HEK293 (cell line): ENCODE results near the gene MRPS18B.
A peak's percentile ranks its signal among the peaks of the same experiment; 100 is the strongest.

Source experiments
- BCL11B ChIP-seq: fragments of 450-650 bp; formaldehyde crosslinking; IDR thresholded peaks from 2 replicates; pipeline ENCODE4 v1.5.1; 2016; ENCODE audit warnings: low read depth, missing biosample characterization, missing genetic modification characterization
- GLI2 ChIP-seq: fragments of 450-650 bp; formaldehyde crosslinking; IDR thresholded peaks from 2 replicates; pipeline ENCODE4; 2017; ENCODE audit warnings: missing biosample characterization, missing genetic modification characterization, low read depth, borderline replicate concordance
- HOXA7 ChIP-seq: sonication (generic); formaldehyde crosslinking; IDR thresholded peaks from 2 replicates; pipeline ENCODE4 v1.8.1; 2022; ENCODE audit warnings: missing genetic modification reagents, borderline replicate concordance
- IKZF3 ChIP-seq: fragments of 450-650 bp; IDR thresholded peaks from 2 replicates; pipeline ENCODE4 v1.5.0; 2018; ENCODE audit warnings: missing biosample characterization, mild to moderate bottlenecking, missing genetic modification characterization, moderate library complexity
- KLF10 ChIP-seq: fragments of 450-650 bp; IDR thresholded peaks from 2 replicates; pipeline ENCODE4 v1.5.1; 2018; ENCODE audit warnings: missing biosample characterization, mild to moderate bottlenecking, missing genetic modification characterization
- MYNN ChIP-seq: fragments of 450-650 bp; formaldehyde crosslinking; IDR thresholded peaks from 2 replicates; pipeline ENCODE4 v1.5.1; 2016; ENCODE audit warnings: missing biosample characterization, missing genetic modification characterization, borderline replicate concordance
- SCRT2 ChIP-seq: fragments of 450-650 bp; formaldehyde crosslinking; IDR thresholded peaks from 2 replicates; pipeline ENCODE4 v1.5.1; 2016; ENCODE audit warnings: missing biosample characterization, missing genetic modification characterization
- TRIM28 ChIP-seq: IDR thresholded peaks from 2 replicates; pipeline ENCODE4 v1.6.1; 2011; ENCODE audit warnings: low read length, control low read depth, borderline replicate concordance
- ZBTB21 ChIP-seq: fragments of 450-650 bp; formaldehyde crosslinking; IDR thresholded peaks from 2 replicates; pipeline ENCODE4 v1.5.1; 2017; ENCODE audit warnings: missing biosample characterization, missing genetic modification characterization
- ZFP3 ChIP-seq: fragments of 450-650 bp; formaldehyde crosslinking; IDR thresholded peaks from 2 replicates; pipeline ENCODE4 v1.5.1; 2016; ENCODE audit warnings: low read depth, missing biosample characterization, missing genetic modification characterization
- ZNF112 ChIP-seq: fragments of 450-650 bp; formaldehyde crosslinking; IDR thresholded peaks from 2 replicates; pipeline ENCODE4 v1.5.0; 2017; ENCODE audit warnings: missing biosample characterization, missing genetic modification characterization
- ZNF132 ChIP-seq: fragments of 450-650 bp; formaldehyde crosslinking; IDR thresholded peaks from 2 replicates; pipeline ENCODE4 v1.5.1; 2017; ENCODE audit warnings: missing biosample characterization, missing genetic modification characterization, borderline replicate concordance
- ZNF133 ChIP-seq: fragments of 450-650 bp; formaldehyde crosslinking; IDR thresholded peaks from 2 replicates; pipeline ENCODE4 v1.5.1; 2016; ENCODE audit warnings: missing biosample characterization, missing genetic modification characterization
- ZNF223 ChIP-seq: fragments of 450-650 bp; formaldehyde crosslinking; IDR thresholded peaks from 2 replicates; pipeline ENCODE4 v1.5.1; 2016; ENCODE audit warnings: missing biosample characterization, missing genetic modification characterization
- ZNF248 ChIP-seq: fragments of 450-650 bp; formaldehyde crosslinking; IDR thresholded peaks from 2 replicates; pipeline ENCODE4 v1.5.1; 2017; ENCODE audit warnings: missing biosample characterization, missing genetic modification characterization
- ZNF266 ChIP-seq: fragments of 450-650 bp; formaldehyde crosslinking; IDR thresholded peaks from 2 replicates; pipeline ENCODE4 v1.5.1; 2016; ENCODE audit warnings: missing biosample characterization, missing genetic modification characterization, low read depth
- ZNF404 ChIP-seq: fragments of 450-650 bp; formaldehyde crosslinking; IDR thresholded peaks from 2 replicates; pipeline ENCODE4 v1.5.1; 2017; ENCODE audit warnings: missing biosample characterization, missing genetic modification characterization
- ZNF521 ChIP-seq: fragments of 450-650 bp; formaldehyde crosslinking; IDR thresholded peaks from 2 replicates; pipeline ENCODE4 v1.5.1; 2017; ENCODE audit warnings: missing biosample characterization, mild to moderate bottlenecking, missing genetic modification characterization
- ZNF626 ChIP-seq: fragments of 450-650 bp; sonication (Bioruptor Pico); formaldehyde crosslinking; IDR thresholded peaks from 2 replicates; pipeline ENCODE4 v1.5.1; 2018; ENCODE audit warnings: missing biosample characterization, missing genetic modification characterization, inconsistent platforms
- ZNF629 ChIP-seq: fragments of 450-650 bp; formaldehyde crosslinking; IDR thresholded peaks from 2 replicates; pipeline ENCODE4 v1.5.1; 2017; ENCODE audit warnings: missing biosample characterization, missing genetic modification characterization
- ZNF654 ChIP-seq: fragments of 450-650 bp; formaldehyde crosslinking; IDR thresholded peaks from 2 replicates; pipeline ENCODE4 v1.5.1; 2016; ENCODE audit warnings: low read depth, missing biosample characterization, missing genetic modification characterization
- ZNF76 ChIP-seq: fragments of 450-650 bp; formaldehyde crosslinking; IDR thresholded peaks from 2 replicates; pipeline ENCODE4; 2016; ENCODE audit warnings: low read depth, missing biosample characterization, missing genetic modification characterization, borderline replicate concordance
- ZNF776 ChIP-seq: fragments of 450-650 bp; formaldehyde crosslinking; IDR thresholded peaks from 2 replicates; pipeline ENCODE4 v1.5.0; 2017; ENCODE audit warnings: missing biosample characterization, missing genetic modification characterization, borderline replicate concordance
- TF ChIP-seq, protein P1 (sequence below): fragments of 450-650 bp; formaldehyde crosslinking; IDR thresholded peaks from 2 replicates; pipeline ENCODE4 v1.5.0; 2017; ENCODE audit warnings: missing biosample characterization, missing genetic modification characterization, borderline replicate concordance
- TF ChIP-seq, protein P2 (sequence below): fragments of 450-650 bp; formaldehyde crosslinking; IDR thresholded peaks from 2 replicates; pipeline ENCODE4 v1.5.1; 2016; ENCODE audit warnings: missing biosample characterization, missing genetic modification characterization, low read depth
- TF ChIP-seq, protein P3 (sequence below): fragments of 450-650 bp; formaldehyde crosslinking; IDR thresholded peaks from 2 replicates; pipeline ENCODE4 v1.5.1; 2016; ENCODE audit warnings: missing biosample characterization, missing genetic modification characterization
- TF ChIP-seq, protein P4 (sequence below): fragments of 450-650 bp; formaldehyde crosslinking; IDR thresholded peaks from 2 replicates; pipeline ENCODE4 v1.5.1; 2016; ENCODE audit warnings: missing biosample characterization, missing genetic modification characterization
- TF ChIP-seq, protein P5 (sequence below): fragments of 450-650 bp; formaldehyde crosslinking; IDR thresholded peaks from 2 replicates; pipeline ENCODE4; 2016; ENCODE audit warnings: missing biosample characterization, missing genetic modification characterization
- TF ChIP-seq, protein P6 (sequence below): fragments of 450-650 bp; IDR thresholded peaks from 2 replicates; pipeline ENCODE4 v1.5.1; 2018; ENCODE audit warnings: missing biosample characterization, mild to moderate bottlenecking, missing genetic modification characterization

The MRPS18B gene

DNA sequence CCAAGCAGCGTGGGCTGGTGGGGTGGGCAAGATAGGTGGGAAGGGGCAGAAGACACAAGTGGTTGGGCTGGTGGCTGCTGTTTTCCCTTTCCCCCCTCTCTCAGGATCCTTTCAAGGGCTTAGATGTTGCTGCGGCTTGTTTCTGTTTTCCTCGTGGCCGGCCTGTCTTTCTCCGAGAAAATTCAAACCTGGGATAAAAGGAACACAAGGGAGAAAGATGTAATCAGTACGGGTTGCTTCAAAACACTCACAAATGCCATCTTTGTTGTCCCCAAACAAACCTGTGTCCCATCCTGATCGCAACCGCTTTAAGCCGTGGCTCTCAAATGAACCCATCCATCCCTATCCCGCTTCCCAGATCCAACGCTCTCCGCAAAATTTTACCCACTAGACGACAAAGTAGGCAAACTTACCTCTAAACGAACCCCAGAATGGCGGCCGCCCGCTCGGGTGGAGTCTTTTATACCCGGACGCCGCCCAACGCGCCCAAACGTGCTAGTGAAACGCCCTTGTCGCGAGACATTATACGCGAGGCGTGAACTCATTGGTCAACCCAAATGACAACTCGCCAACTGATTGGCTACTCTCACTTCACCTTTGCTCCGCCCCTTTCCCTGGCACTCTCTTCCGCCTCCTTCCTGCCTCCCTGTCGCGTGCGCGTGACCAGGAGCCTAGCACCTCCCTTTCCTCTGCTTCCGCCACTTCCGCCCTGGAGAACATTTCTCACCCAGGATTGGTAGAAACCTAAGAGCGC, 652 bp upstream of the MRPS18B start, which contains the start of gene PPP1R10 (continued):
- TF ChIP-seq, protein P1, sequence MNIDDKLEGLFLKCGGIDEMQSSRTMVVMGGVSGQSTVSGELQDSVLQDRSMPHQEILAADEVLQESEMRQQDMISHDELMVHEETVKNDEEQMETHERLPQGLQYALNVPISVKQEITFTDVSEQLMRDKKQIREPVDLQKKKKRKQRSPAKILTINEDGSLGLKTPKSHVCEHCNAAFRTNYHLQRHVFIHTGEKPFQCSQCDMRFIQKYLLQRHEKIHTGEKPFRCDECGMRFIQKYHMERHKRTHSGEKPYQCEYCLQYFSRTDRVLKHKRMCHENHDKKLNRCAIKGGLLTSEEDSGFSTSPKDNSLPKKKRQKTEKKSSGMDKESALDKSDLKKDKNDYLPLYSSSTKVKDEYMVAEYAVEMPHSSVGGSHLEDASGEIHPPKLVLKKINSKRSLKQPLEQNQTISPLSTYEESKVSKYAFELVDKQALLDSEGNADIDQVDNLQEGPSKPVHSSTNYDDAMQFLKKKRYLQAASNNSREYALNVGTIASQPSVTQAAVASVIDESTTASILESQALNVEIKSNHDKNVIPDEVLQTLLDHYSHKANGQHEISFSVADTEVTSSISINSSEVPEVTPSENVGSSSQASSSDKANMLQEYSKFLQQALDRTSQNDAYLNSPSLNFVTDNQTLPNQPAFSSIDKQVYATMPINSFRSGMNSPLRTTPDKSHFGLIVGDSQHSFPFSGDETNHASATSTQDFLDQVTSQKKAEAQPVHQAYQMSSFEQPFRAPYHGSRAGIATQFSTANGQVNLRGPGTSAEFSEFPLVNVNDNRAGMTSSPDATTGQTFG (tag by site-specific recombination): no peak; the same call in 1 of the 2 replicates
- TF ChIP-seq, protein P2, sequence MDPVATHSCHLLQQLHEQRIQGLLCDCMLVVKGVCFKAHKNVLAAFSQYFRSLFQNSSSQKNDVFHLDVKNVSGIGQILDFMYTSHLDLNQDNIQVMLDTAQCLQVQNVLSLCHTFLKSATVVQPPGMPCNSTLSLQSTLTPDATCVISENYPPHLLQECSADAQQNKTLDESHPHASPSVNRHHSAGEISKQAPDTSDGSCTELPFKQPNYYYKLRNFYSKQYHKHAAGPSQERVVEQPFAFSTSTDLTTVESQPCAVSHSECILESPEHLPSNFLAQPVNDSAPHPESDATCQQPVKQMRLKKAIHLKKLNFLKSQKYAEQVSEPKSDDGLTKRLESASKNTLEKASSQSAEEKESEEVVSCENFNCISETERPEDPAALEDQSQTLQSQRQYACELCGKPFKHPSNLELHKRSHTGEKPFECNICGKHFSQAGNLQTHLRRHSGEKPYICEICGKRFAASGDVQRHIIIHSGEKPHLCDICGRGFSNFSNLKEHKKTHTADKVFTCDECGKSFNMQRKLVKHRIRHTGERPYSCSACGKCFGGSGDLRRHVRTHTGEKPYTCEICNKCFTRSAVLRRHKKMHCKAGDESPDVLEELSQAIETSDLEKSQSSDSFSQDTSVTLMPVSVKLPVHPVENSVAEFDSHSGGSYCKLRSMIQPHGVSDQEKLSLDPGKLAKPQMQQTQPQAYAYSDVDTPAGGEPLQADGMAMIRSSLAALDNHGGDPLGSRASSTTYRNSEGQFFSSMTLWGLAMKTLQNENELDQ (tag by site-specific recombination): no peak
- TF ChIP-seq ZNF776 (tag by site-specific recombination) (no peak), ZNF248 (tag by site-specific recombination) (no peak), ZNF132 (tag by site-specific recombination) (no peak), BCL11B (tag by site-specific recombination) (no peak), ZNF626 (tag by site-specific recombination) (no peak), ZBTB21 (tag by site-specific recombination) (no peak), MYNN (tag by site-specific recombination) (no peak), ZNF629 (tag by site-specific recombination) (no peak), ZNF112 (tag by site-specific recombination) (no peak), IKZF3 (tag by site-specific recombination) (peak; percentile 70), ZNF76 (tag by site-specific recombination) (peak; percentile 80), GLI2 (tag by site-specific recombination) (no peak), ZNF223 (tag by site-specific recombination) (no peak), ZNF404 (tag by site-specific recombination) (no peak), ZNF133 (tag by site-specific recombination) (no peak), ZNF521 (tag by site-specific recombination) (no peak), ZNF266 (no peak), KLF10 (tag by site-specific recombination) (peak; percentile 64), ZFP3 (tag by site-specific recombination) (no peak), ZNF654 (tag by site-specific recombination) (0 out of 2 replicates have a peak, but pooled peaks have one; percentile 3), TRIM28 (no peak), HOXA7 (CRISPR knock-in tag) (no peak), SCRT2 (tag by site-specific recombination) (peak; percentile 43; the same call in 1 of the 2 replicates)
- TF ChIP-seq, protein P3, sequence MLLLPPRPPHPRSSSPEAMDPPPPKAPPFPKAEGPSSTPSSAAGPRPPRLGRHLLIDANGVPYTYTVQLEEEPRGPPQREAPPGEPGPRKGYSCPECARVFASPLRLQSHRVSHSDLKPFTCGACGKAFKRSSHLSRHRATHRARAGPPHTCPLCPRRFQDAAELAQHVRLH (tag by site-specific recombination): peak; percentile 54; the same call in 1 of the 2 replicates
- TF ChIP-seq, protein P4, sequence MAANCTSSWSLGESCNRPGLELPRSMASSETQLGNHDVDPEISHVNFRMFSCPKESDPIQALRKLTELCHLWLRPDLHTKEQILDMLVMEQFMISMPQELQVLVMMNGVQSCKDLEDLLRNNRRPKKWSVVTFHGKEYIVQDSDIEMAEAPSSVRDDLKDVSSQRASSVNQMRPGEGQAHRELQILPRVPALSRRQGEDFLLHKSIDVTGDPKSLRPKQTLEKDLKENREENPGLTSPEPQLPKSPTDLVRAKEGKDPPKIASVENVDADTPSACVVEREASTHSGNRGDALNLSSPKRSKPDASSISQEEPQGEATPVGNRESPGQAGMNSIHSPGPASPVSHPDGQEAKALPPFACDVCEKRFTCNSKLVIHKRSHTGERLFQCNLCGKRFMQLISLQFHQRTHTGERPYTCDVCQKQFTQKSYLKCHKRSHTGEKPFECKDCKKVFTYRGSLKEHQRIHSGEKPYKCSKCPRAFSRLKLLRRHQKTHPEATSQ (tag by site-specific recombination): peak; percentile 59; the same call in 1 of the 2 replicates
- TF ChIP-seq, protein P5, sequence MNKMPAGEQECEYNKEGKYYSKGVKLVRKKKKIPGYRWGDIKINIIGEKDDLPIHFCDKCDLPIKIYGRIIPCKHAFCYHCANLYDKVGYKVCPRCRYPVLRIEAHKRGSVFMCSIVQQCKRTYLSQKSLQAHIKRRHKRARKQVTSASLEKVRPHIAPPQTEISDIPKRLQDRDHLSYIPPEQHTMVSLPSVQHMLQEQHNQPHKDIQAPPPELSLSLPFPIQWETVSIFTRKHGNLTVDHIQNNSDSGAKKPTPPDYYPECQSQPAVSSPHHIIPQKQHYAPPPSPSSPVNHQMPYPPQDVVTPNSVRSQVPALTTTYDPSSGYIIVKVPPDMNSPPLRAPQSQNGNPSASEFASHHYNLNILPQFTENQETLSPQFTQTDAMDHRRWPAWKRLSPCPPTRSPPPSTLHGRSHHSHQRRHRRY (tag by site-specific recombination): peak; percentile 58; the same call in 1 of the 2 replicates
- TF ChIP-seq, protein P6, sequence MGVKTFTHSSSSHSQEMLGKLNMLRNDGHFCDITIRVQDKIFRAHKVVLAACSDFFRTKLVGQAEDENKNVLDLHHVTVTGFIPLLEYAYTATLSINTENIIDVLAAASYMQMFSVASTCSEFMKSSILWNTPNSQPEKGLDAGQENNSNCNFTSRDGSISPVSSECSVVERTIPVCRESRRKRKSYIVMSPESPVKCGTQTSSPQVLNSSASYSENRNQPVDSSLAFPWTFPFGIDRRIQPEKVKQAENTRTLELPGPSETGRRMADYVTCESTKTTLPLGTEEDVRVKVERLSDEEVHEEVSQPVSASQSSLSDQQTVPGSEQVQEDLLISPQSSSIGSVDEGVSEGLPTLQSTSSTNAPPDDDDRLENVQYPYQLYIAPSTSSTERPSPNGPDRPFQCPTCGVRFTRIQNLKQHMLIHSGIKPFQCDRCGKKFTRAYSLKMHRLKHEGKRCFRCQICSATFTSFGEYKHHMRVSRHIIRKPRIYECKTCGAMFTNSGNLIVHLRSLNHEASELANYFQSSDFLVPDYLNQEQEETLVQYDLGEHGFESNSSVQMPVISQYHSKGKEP: no peak
